Measurements from ENCODE around the gene FMR1. TPM values are rescaled to one million over a fixed set of nuclear protein-coding genes. Genes with fewer than 3 reads are reported as not detected.

FMR1 gene
- total RNA-seq, 1 donor from 2014 or later: 52.5 TPM

DNA sequence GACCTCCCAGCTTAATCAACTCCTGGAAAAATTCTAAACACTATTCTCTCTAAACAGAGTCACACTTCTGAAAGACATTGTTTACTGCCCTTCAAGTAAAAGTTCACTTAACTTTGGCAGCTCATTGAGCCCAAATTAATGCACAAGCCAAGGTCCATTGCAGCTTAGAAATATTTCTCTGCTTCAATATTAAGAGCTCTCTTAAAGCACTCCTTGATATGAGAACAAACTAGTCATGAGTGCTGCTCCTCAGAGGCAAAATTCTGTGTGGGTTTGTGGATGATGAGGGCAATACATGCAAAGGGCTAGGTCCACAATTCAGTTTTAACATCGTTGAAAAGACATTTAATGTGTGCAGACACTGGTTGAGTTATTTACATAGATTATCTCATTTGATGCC, 12.8 kb upstream of the FMR1 start:
- peaks cover 15% of the 10 kb centered on the region for H3K4me1 Mint-ChIP-seq
- H3K9me3 Mint-ChIP-seq: peaks cover 6% of the 10 kb centered on the region
- peaks cover 3% of the 10 kb centered on the region for H3K36me3 Mint-ChIP-seq (ENCODE audit: low read depth)
- H3K4me3 Mint-ChIP-seq: no peak overlapping the region
- TF ChIP-seq, protein P1, sequence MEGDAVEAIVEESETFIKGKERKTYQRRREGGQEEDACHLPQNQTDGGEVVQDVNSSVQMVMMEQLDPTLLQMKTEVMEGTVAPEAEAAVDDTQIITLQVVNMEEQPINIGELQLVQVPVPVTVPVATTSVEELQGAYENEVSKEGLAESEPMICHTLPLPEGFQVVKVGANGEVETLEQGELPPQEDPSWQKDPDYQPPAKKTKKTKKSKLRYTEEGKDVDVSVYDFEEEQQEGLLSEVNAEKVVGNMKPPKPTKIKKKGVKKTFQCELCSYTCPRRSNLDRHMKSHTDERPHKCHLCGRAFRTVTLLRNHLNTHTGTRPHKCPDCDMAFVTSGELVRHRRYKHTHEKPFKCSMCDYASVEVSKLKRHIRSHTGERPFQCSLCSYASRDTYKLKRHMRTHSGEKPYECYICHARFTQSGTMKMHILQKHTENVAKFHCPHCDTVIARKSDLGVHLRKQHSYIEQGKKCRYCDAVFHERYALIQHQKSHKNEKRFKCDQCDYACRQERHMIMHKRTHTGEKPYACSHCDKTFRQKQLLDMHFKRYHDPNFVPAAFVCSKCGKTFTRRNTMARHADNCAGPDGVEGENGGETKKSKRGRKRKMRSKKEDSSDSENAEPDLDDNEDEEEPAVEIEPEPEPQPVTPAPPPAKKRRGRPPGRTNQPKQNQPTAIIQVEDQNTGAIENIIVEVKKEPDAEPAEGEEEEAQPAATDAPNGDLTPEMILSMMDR (conservative IDR thresholded peaks at IDR 0.05): no peak
- no peak overlapping the region for H3K27ac Mint-ChIP-seq (ENCODE audit: unreplicated experiment)
- DNase-seq (ENCODE audit: low read depth, low spot score): no peak
- no peaks in the 10 kb centered on the region for H3K27me3 Mint-ChIP-seq (ENCODE audit: low read depth)

DNA sequence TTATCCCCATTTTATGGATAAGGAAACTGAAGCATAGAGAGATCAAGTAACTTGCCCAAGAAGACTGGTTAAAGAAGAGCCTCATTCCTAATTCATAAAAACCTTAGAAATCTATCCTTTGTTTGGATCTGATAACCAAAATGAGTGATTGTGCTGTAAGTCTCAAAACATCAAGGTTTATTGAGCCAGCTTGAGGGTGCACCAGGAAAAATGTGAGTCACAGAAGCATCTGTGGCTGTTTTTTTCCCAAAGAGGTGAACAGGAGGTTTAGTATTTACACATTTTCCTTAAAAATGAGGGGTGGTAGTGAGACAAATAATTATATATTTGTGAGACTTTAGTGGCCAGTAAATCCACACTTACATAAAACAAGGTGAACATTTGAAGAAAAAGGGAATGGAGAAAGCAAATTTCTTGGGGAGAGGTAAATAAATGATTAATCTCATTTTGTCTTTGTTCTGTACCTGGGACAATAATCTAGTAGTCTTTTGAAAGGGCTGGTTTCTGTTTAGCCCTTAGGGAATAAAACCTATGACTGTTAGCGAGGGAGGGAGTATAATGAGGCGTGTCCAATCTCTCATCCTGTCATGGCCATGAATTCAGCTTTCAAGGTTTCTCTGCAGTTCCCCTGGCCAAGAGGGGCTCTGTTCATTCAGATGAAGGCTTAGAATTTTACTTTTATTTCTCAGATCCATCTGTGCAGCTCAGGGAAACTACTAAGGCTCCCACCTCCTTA, 12.2 kb upstream of the FMR1 start:
- Mint-ChIP-seq H3K27me3 (ENCODE audit: low read depth) (no peaks in the 10 kb centered on the region), H3K36me3 (ENCODE audit: low read depth) (peaks cover 3% of the 10 kb centered on the region), H3K4me3 (no peak overlapping the region), H3K9me3 (peaks cover 6% of the 10 kb centered on the region), H3K4me1 (peaks cover 13% of the 10 kb centered on the region), H3K27ac (ENCODE audit: unreplicated experiment) (no peak overlapping the region)
- TF ChIP-seq, protein P1 (conservative IDR thresholded peaks at IDR 0.05): no peak
- no peak for DNase-seq (ENCODE audit: low read depth, low spot score)

DNA sequence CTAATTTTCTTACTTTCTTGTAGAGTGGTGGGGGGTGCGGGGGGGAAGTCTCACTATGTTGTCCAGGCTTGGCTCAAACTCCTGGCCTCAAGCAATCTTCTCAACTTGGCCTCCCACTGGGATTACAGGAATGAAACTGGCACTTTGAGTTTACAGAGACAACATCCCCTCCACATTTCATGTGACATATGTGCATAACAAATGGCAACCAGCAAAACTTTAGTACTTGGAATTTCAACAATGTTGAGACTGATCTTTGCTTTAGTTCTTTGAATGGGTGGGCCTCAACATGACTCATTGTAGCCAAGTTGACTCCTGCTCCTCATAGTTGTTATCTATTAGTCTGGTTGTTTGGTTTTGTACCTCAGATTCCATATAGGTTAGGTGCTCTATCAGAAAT, 11.4 kb upstream of the FMR1 start:
- peaks cover 10% of the 10 kb centered on the region for H3K4me1 Mint-ChIP-seq
- no peak overlapping the region for H3K27ac Mint-ChIP-seq (ENCODE audit: unreplicated experiment)
- no peak overlapping the region for H3K4me3 Mint-ChIP-seq
- peaks cover 3% of the 10 kb centered on the region for H3K9me3 Mint-ChIP-seq
- DNase-seq (ENCODE audit: low read depth, low spot score): no peak
- no peaks in the 10 kb centered on the region for H3K36me3 Mint-ChIP-seq (ENCODE audit: low read depth)
- TF ChIP-seq, protein P1 (conservative IDR thresholded peaks at IDR 0.05): no peak
- no peaks in the 10 kb centered on the region for H3K27me3 Mint-ChIP-seq (ENCODE audit: low read depth)

DNA sequence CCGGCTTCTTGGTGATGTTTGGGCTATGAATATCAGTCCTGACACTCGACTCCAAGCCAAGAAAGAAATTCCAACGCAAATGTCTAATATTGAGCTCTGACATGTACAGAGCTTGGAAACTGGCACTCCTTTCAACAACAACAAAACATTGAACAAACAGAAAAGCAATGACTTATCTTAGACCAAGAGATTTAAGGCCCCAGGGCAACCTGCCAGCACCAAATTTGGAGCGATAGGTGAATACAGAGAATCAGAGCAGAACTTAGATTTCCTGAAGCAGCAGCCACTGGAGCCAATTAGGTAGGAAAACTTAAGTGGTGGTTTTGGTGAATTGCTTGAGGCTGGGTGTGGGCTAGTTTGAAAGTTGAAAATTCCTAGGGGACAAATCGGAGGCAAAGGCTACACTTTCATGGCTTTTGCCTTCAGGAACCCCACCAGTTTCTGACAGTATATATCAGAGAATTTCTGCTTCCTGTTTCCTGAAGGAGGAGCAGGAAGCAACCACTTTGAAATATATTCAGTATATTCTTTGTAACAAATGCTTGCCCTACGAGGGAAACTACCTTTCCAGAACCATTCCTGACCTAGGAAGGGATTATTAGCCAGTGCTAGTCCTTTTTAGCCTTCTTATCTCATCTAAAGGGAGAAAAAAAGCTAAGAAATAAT, 10.1 kb upstream of the FMR1 start:
- TF ChIP-seq, protein P1 (conservative IDR thresholded peaks at IDR 0.05): no peak
- DNase-seq (ENCODE audit: low read depth, low spot score): no peak

DNA sequence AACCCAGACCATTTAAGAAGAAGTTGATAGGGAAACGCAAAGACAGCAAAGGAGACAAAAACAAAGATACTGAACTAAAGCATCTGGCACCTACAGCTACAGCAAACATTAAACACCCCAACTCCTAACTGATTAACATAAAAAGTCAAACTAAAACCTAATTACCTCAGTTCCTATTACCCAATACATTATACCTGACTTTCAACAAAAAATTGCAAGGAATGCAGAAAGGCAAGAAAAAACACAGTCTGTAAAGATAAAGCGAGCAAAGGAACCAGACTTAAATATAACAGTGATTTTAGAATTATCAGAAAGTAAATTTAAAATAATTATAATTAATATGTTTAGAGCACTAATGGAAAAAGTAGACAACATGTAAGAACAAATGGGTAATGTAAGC, 9.4 kb upstream of the FMR1 start:
- Mint-ChIP-seq H3K4me3 (no peak overlapping the region), H3K9me3 (peaks cover 3% of the 10 kb centered on the region), H3K36me3 (ENCODE audit: low read depth) (no peaks in the 10 kb centered on the region), H3K27me3 (ENCODE audit: low read depth) (no peaks in the 10 kb centered on the region), H3K27ac (ENCODE audit: unreplicated experiment) (no peak overlapping the region), H3K4me1 (peaks cover 10% of the 10 kb centered on the region)
- TF ChIP-seq, protein P1 (conservative IDR thresholded peaks at IDR 0.05): no peak
- no peak for DNase-seq (ENCODE audit: low read depth, low spot score)

More for the DNA sequence above, 10.1 kb upstream of the FMR1 start:
- no peak overlapping the region for H3K4me3 Mint-ChIP-seq
- peaks cover 3% of the 10 kb centered on the region for H3K9me3 Mint-ChIP-seq
- H3K4me1 Mint-ChIP-seq: peaks cover 10% of the 10 kb centered on the region
- no peak overlapping the region for H3K27ac Mint-ChIP-seq (ENCODE audit: unreplicated experiment)
- no peaks in the 10 kb centered on the region for H3K36me3 Mint-ChIP-seq (ENCODE audit: low read depth)
- H3K27me3 Mint-ChIP-seq (ENCODE audit: low read depth): no peaks in the 10 kb centered on the region

Data from neural crest cell (in vitro differentiated cells).